Gastrocnemius medialis (tissue), 4 donors: ENCODE measurements around the gene SMYD3.

ENCODE experiments used
- POLR2A ChIP-seq, 2 donors: fragments of 450-650 bp; IDR thresholded peaks; one replicate each; pipeline ENCODE4 v1.6.1; 2017; ENCODE audit warnings: antibody characterized with exemption in 2 of 2, mild to moderate bottlenecking in 2 of 2, moderate library complexity in 2 of 2
- TF ChIP-seq, protein P1 (sequence below), 5 experiments: fragments of 450-650 bp in 3 of 5; fragments of 200-600 bp in 2 of 5; sonication (generic) in 2 of 5; IDR thresholded peaks in 4 of 5; conservative IDR thresholded peaks in 1 of 5; 1 replicate in 4 of 5; 2 replicates in 1 of 5; pipeline ENCODE4 v1.5.1; 2016 to 2019; ENCODE audit warnings: antibody characterized with exemption in 5 of 5, mild to moderate bottlenecking in 3 of 5, moderate library complexity in 3 of 5

DNA sequence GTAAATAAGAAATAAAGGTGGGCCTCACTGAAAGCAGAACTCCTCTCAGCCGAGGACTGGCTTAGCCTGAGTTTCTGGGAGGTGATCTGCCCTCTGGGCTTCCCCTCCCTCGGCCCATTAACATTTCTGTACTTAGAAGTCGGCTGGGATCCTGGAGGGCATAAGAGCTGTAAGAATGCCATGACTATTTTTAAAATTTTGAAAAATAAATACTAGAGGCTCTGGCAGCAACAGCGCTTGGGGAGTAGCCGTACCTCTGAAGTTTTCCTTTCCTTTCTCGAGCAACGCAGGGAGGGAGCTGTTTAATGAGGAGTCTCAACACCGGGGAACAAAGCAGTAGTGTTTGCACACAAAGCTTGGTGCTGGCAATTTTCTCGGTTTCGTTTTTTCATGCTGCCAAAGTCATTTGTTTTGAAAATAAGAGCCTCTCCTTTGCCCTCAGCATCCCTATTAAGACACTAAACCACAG lies 498.7 kb downstream of the SMYD3 start:
- TF ChIP-seq, protein P1, sequence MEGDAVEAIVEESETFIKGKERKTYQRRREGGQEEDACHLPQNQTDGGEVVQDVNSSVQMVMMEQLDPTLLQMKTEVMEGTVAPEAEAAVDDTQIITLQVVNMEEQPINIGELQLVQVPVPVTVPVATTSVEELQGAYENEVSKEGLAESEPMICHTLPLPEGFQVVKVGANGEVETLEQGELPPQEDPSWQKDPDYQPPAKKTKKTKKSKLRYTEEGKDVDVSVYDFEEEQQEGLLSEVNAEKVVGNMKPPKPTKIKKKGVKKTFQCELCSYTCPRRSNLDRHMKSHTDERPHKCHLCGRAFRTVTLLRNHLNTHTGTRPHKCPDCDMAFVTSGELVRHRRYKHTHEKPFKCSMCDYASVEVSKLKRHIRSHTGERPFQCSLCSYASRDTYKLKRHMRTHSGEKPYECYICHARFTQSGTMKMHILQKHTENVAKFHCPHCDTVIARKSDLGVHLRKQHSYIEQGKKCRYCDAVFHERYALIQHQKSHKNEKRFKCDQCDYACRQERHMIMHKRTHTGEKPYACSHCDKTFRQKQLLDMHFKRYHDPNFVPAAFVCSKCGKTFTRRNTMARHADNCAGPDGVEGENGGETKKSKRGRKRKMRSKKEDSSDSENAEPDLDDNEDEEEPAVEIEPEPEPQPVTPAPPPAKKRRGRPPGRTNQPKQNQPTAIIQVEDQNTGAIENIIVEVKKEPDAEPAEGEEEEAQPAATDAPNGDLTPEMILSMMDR (IDR thresholded peaks at IDR 0.05 in 4 of 5, conservative IDR thresholded peaks at IDR 0.05 in 1 of 5) = no peak
- TF ChIP-seq POLR2A (IDR thresholded peaks at IDR 0.05) = no peak
